ENCODE data around the gene MAGEA11. TPM values are rescaled to one million over a fixed set of nuclear protein-coding genes. Genes with fewer than 3 reads are reported as not detected.
"Not testable (repeated sequence)": the region's sequence is repeated elsewhere in the genome, so short reads cannot be mapped to it uniquely, and the experiment has no call there.

Gene MAGEA11, protein sequence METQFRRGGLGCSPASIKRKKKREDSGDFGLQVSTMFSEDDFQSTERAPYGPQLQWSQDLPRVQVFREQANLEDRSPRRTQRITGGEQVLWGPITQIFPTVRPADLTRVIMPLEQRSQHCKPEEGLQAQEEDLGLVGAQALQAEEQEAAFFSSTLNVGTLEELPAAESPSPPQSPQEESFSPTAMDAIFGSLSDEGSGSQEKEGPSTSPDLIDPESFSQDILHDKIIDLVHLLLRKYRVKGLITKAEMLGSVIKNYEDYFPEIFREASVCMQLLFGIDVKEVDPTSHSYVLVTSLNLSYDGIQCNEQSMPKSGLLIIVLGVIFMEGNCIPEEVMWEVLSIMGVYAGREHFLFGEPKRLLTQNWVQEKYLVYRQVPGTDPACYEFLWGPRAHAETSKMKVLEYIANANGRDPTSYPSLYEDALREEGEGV
- not detected for polyA plus RNA-seq (2013, experiment 1 of 4)
- polyA plus RNA-seq (2013, experiment 2 of 4) = not detected
- not detected for polyA plus RNA-seq (2013, experiment 3 of 4)
- not detected for polyA plus RNA-seq (2013, experiment 4 of 4)

- 93 to 97% methylated on average over 14 to 25 of the region's 29 CpGs for WGBS, 2 experiments
- Histone ChIP-seq H3K27me3 (ENCODE audit: control insufficient read depth, insufficient read depth, low read length, poor library complexity, severe bottlenecking) (no peaks in the 10 kb centered on the region), H3K9me3 (ENCODE audit: control insufficient read depth, low read length) (no peaks in the 10 kb centered on the region), H3K36me3 (ENCODE audit: control insufficient read depth, insufficient read depth, low read length) (no peaks in the 10 kb centered on the region), H3K27ac (ENCODE audit: insufficient read depth, low read depth, low read length, poor library complexity, severe bottlenecking) (no peak within 1 kb of the TSS), H3K4me3 (ENCODE audit: insufficient read depth, low read depth, low read length) (no peak within 1 kb of the TSS), H3K4me1 (ENCODE audit: control insufficient read depth, insufficient read depth, low read length) (no peaks in the 10 kb centered on the region)
Measured at GRCh38 chrX:149711545-149712236, at the start of gene MAGEA11. Gene MAGEA11 (plus strand): TSS chrX:149712060. CDS start chrX:149713160, 1,100 bp downstream.

DNA sequence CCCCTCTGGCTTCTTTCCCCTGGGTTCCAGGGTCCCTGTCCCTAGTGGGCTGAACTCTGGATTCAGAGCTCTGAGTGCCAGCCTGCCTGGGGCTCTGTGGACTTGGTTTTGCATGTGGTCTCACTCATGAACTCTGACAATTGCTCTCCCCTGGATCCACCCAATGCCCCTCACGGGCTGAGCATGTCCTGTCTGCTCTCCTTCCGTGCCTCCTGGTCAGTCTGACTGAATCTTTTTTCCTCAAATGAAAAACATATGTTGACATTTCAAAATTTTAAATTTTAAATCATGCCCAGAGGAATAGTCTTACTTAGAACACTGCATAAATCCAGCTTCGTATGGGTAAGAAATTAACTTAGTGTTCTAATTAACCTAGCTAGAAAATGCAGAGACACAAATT, 36.8 kb upstream of the MAGEA11 start:
- not testable (repeated sequence) for H3K4me3 ChIP-seq (ENCODE audit: insufficient read depth, low read depth, low read length); H3K9me3 ChIP-seq (ENCODE audit: control insufficient read depth, low read length); H3K27me3 ChIP-seq (ENCODE audit: control insufficient read depth, insufficient read depth, low read length, poor library complexity, severe bottlenecking); H3K36me3 ChIP-seq (ENCODE audit: control insufficient read depth, insufficient read depth, low read length); H3K27ac ChIP-seq (ENCODE audit: insufficient read depth, low read depth, low read length, poor library complexity, severe bottlenecking); H3K4me1 ChIP-seq (ENCODE audit: control insufficient read depth, insufficient read depth, low read length)
- WGBS, 2 experiments = no CpG with 5 or more reads among the region's 3 CpGs

- H3K27ac ChIP-seq (ENCODE audit: insufficient read depth, low read depth, low read length, poor library complexity, severe bottlenecking); H3K4me3 ChIP-seq (ENCODE audit: insufficient read depth, low read depth, low read length); H3K9me3 ChIP-seq (ENCODE audit: control insufficient read depth, low read length); H3K36me3 ChIP-seq (ENCODE audit: control insufficient read depth, insufficient read depth, low read length); H3K27me3 ChIP-seq (ENCODE audit: control insufficient read depth, insufficient read depth, low read length, poor library complexity, severe bottlenecking); H3K4me1 ChIP-seq (ENCODE audit: control insufficient read depth, insufficient read depth, low read length): not testable (repeated sequence)
- WGBS, 2 experiments = no CpG with 5 or more reads among the region's 8 CpGs
Measured at GRCh38 chrX:149675554-149675953, 36.3 kb upstream of the MAGEA11 start.

GRCh38 chrX:149679164-149679678, 32.6 kb upstream of the MAGEA11 start:
- not testable (repeated sequence) for H3K4me1 ChIP-seq (ENCODE audit: control insufficient read depth, insufficient read depth, low read length); H3K36me3 ChIP-seq (ENCODE audit: control insufficient read depth, insufficient read depth, low read length); H3K27me3 ChIP-seq (ENCODE audit: control insufficient read depth, insufficient read depth, low read length, poor library complexity, severe bottlenecking); H3K9me3 ChIP-seq (ENCODE audit: control insufficient read depth, low read length); H3K27ac ChIP-seq (ENCODE audit: insufficient read depth, low read depth, low read length, poor library complexity, severe bottlenecking); H3K4me3 ChIP-seq (ENCODE audit: insufficient read depth, low read depth, low read length)
- 100% methylated on average over 1 of the region's 4 CpGs; no CpG with 5 or more reads in 1 of the 2 experiments for WGBS, 2 experiments

- Histone ChIP-seq H3K4me1 (ENCODE audit: control insufficient read depth, insufficient read depth, low read length) (peaks cover 3% of the 10 kb centered on the region), H3K36me3 (ENCODE audit: control insufficient read depth, insufficient read depth, low read length) (no peaks in the 10 kb centered on the region), H3K27me3 (ENCODE audit: control insufficient read depth, insufficient read depth, low read length, poor library complexity, severe bottlenecking) (no peaks in the 10 kb centered on the region), H3K9me3 (ENCODE audit: control insufficient read depth, low read length) (no peaks in the 10 kb centered on the region), H3K4me3 (ENCODE audit: insufficient read depth, low read depth, low read length) (no peak overlapping the region), H3K27ac (ENCODE audit: insufficient read depth, low read depth, low read length, poor library complexity, severe bottlenecking) (no peak overlapping the region)
- 93 to 100% methylated on average over 1 to 2 of the region's 2 CpGs for WGBS, 2 experiments
Measured at GRCh38 chrX:149681182-149681581, 30.7 kb upstream of the MAGEA11 start.

- Histone ChIP-seq H3K36me3 (ENCODE audit: control insufficient read depth, insufficient read depth, low read length) (no peaks in the 10 kb centered on the region), H3K27ac (ENCODE audit: insufficient read depth, low read depth, low read length, poor library complexity, severe bottlenecking) (no peak overlapping the region), H3K9me3 (ENCODE audit: control insufficient read depth, low read length) (no peaks in the 10 kb centered on the region), H3K27me3 (ENCODE audit: control insufficient read depth, insufficient read depth, low read length, poor library complexity, severe bottlenecking) (no peaks in the 10 kb centered on the region), H3K4me3 (ENCODE audit: insufficient read depth, low read depth, low read length) (no peak overlapping the region), H3K4me1 (ENCODE audit: control insufficient read depth, insufficient read depth, low read length) (peaks cover 3% of the 10 kb centered on the region)
- 13 to 21% methylated on average over 3 of the region's 3 CpGs for WGBS, 2 experiments
Measured at GRCh38 chrX:149682031-149682430, 29.8 kb upstream of the MAGEA11 start.

- H3K36me3 ChIP-seq (ENCODE audit: control insufficient read depth, insufficient read depth, low read length) = no peaks in the 10 kb centered on the region
- no peak overlapping the region for H3K4me3 ChIP-seq (ENCODE audit: insufficient read depth, low read depth, low read length)
- no peaks in the 10 kb centered on the region for H3K27me3 ChIP-seq (ENCODE audit: control insufficient read depth, insufficient read depth, low read length, poor library complexity, severe bottlenecking)
- H3K9me3 ChIP-seq (ENCODE audit: control insufficient read depth, low read length) = no peaks in the 10 kb centered on the region
- peaks cover 3% of the 10 kb centered on the region for H3K4me1 ChIP-seq (ENCODE audit: control insufficient read depth, insufficient read depth, low read length)
- WGBS, 2 experiments = 37 to 44% methylated on average over 8 to 9 of the region's 9 CpGs
- H3K27ac ChIP-seq (ENCODE audit: insufficient read depth, low read depth, low read length, poor library complexity, severe bottlenecking) = no peak overlapping the region
Measured at GRCh38 chrX:149682956-149683947, 28.6 kb upstream of the MAGEA11 start.

- H3K4me1 ChIP-seq (ENCODE audit: control insufficient read depth, insufficient read depth, low read length) = peaks cover 3% of the 10 kb centered on the region
- H3K4me3 ChIP-seq (ENCODE audit: insufficient read depth, low read depth, low read length) = no peak overlapping the region
- no peak overlapping the region for H3K27ac ChIP-seq (ENCODE audit: insufficient read depth, low read depth, low read length, poor library complexity, severe bottlenecking)
- no peaks in the 10 kb centered on the region for H3K36me3 ChIP-seq (ENCODE audit: control insufficient read depth, insufficient read depth, low read length)
- H3K27me3 ChIP-seq (ENCODE audit: control insufficient read depth, insufficient read depth, low read length, poor library complexity, severe bottlenecking) = no peaks in the 10 kb centered on the region
- H3K9me3 ChIP-seq (ENCODE audit: control insufficient read depth, low read length) = no peaks in the 10 kb centered on the region
- 91 to 93% methylated on average over 5 to 6 of the region's 6 CpGs for WGBS, 2 experiments
Measured at GRCh38 chrX:149683966-149684730, 27.7 kb upstream of the MAGEA11 start.

GRCh38 chrX:149687991-149688390, 23.9 kb upstream of the MAGEA11 start:
- H3K27me3 ChIP-seq (ENCODE audit: control insufficient read depth, insufficient read depth, low read length, poor library complexity, severe bottlenecking) = no peaks in the 10 kb centered on the region
- no peaks in the 10 kb centered on the region for H3K36me3 ChIP-seq (ENCODE audit: control insufficient read depth, insufficient read depth, low read length)
- H3K4me1 ChIP-seq (ENCODE audit: control insufficient read depth, insufficient read depth, low read length) = peaks cover 3% of the 10 kb centered on the region
- H3K27ac ChIP-seq (ENCODE audit: insufficient read depth, low read depth, low read length, poor library complexity, severe bottlenecking) = no peak overlapping the region
- no peak overlapping the region for H3K4me3 ChIP-seq (ENCODE audit: insufficient read depth, low read depth, low read length)
- H3K9me3 ChIP-seq (ENCODE audit: control insufficient read depth, low read length) = no peaks in the 10 kb centered on the region

Data from ectodermal cell (in vitro differentiated cells).